Tibial artery (tissue), 4 donors: ENCODE results near the gene DNAJA3.
A peak's percentile ranks its signal among the peaks of the same experiment; 100 is the strongest.

Experiments
- DNase-seq, 2 donors: peaks; one replicate each; pipeline ENCODE4 v3.0.0-alpha.2; 2019
- H3K27ac ChIP-seq, 2 donors: fragments of 200-600 bp; sonication (generic) in 1 of 2; 1 replicate in 1 of 2; 2 replicates in 1 of 2; pipeline ENCODE4 v1.5.1; 2018 to 2019; ENCODE audit warnings: mild to moderate bottlenecking in 1 of 2
- H3K27me3 ChIP-seq, 2 donors: fragments of 200-600 bp; sonication (generic) in 1 of 2; one replicate each; pipeline versions ENCODE4 v1.5.1 to v1.6.0; 2016 to 2019
- H3K36me3 ChIP-seq, 3 donors: fragments of 200-600 bp; sonication (generic) in 2 of 3; one replicate each; pipeline ENCODE4 v1.5.1; 2016 to 2019; ENCODE audit warnings: mild to moderate bottlenecking in 2 of 3
- H3K4me1 ChIP-seq, 4 donors: fragments of 200-600 bp; sonication (generic) in 2 of 4; 1 replicate in 3 of 4; 2 replicates in 1 of 4; pipeline ENCODE4 v1.5.1; 2016 to 2019
- H3K4me3 ChIP-seq, 2 donors: fragments of 200-600 bp; sonication (generic) in 1 of 2; 1 replicate in 1 of 2; 2 replicates in 1 of 2; pipeline ENCODE4 v1.5.1; 2018 to 2019; ENCODE audit warnings: mild to moderate bottlenecking in 2 of 2
- H3K9me3 ChIP-seq, 3 donors: fragments of 200-600 bp; sonication (generic) in 1 of 3; one replicate each; pipeline ENCODE4 v1.5.1; 2016 to 2019
- CTCF ChIP-seq, 2 experiments: fragments of 200-600 bp in 1 of 2; fragments of 450-650 bp in 1 of 2; IDR thresholded peaks; one replicate each; pipeline ENCODE4 v1.5.1; 2017 to 2019; ENCODE audit warnings: antibody characterized with exemption in 2 of 2, mild to moderate bottlenecking in 1 of 2, moderate library complexity in 1 of 2
- intact Hi-C: fragments of 100-400 bp; cut with DNase I; formaldehyde crosslinking; loops from one replicate; pipeline ENCODE4 v1.15.0; 2023; ENCODE audit warnings: low total_unique reads

DNAJA3 gene

GRCh38 chr16:4382795-4383357, 42.8 kb upstream of the DNAJA3 start:
- Histone ChIP-seq H3K4me1 (peaks cover 16 to 100% (median 98%) of the 10 kb centered on the region in 4 donors), H3K27me3 (no peaks in the 10 kb centered on the region), H3K27ac (peak overlapping the region; percentile 90 to 93), H3K36me3 (peaks cover 19 to 50% (median 49%) of the 10 kb centered on the region in 3 donors), H3K9me3 (no peaks in the 10 kb centered on the region), H3K4me3 (no peak overlapping the region)
- no peak for TF ChIP-seq CTCF (IDR thresholded peaks at IDR 0.05)
- intact Hi-C loops, result no loop called here
- peak in 1 of 2 donors; percentile 80 for DNase-seq

GRCh38 chr16:4383591-4384444, 41.9 kb upstream of the DNAJA3 start:
- H3K4me1 ChIP-seq, result peaks cover 8 to 100% (median 98%) of the 10 kb centered on the region in 4 donors
- TF ChIP-seq CTCF (IDR thresholded peaks at IDR 0.05), result no peak
- H3K36me3 ChIP-seq, result peaks cover 19 to 45% (median 44%) of the 10 kb centered on the region in 3 donors
- H3K27ac ChIP-seq, result peak overlapping the region; percentile 90 to 93
- DNase-seq, result peak in 1 of 2 donors; percentile 74
- no peaks in the 10 kb centered on the region for H3K9me3 ChIP-seq
- no peaks in the 10 kb centered on the region for H3K27me3 ChIP-seq
- intact Hi-C loops, result no loop called here
- no peak overlapping the region for H3K4me3 ChIP-seq

GRCh38 chr16:4384509-4384942, 41.1 kb upstream of the DNAJA3 start:
- intact Hi-C loops, result no loop called here
- H3K27me3 ChIP-seq, result no peaks in the 10 kb centered on the region
- peak overlapping the region; percentile 90 to 93 for H3K27ac ChIP-seq
- no peak overlapping the region for H3K4me3 ChIP-seq
- no peaks in the 10 kb centered on the region for H3K9me3 ChIP-seq
- H3K36me3 ChIP-seq, result peaks cover 19 to 45% (median 44%) of the 10 kb centered on the region in 3 donors
- peak in 1 of 2 donors; percentile 83 for DNase-seq
- H3K4me1 ChIP-seq, result peaks cover 8 to 100% (median 98%) of the 10 kb centered on the region in 4 donors
- no peak for TF ChIP-seq CTCF (IDR thresholded peaks at IDR 0.05)

- TF ChIP-seq CTCF (IDR thresholded peaks at IDR 0.05), result no peak
Measured at GRCh38 chr16:4385066-4385788, 40.4 kb upstream of the DNAJA3 start.

GRCh38 chr16:4385789-4386450, 39.7 kb upstream of the DNAJA3 start:
- H3K36me3 ChIP-seq, result peaks cover 19 to 39% (median 37%) of the 10 kb centered on the region in 3 donors
- intact Hi-C loops, result no loop called here
- H3K27me3 ChIP-seq, result no peaks in the 10 kb centered on the region
- no peak overlapping the region for H3K4me3 ChIP-seq
- H3K27ac ChIP-seq, result peak overlapping the region; percentile 90 to 93
- peak in 1 of 2 donors; percentile 82 for DNase-seq
- peaks cover 8 to 99% (median 93%) of the 10 kb centered on the region in 4 donors for H3K4me1 ChIP-seq
- TF ChIP-seq CTCF (IDR thresholded peaks at IDR 0.05), result no peak
- H3K9me3 ChIP-seq, result no peaks in the 10 kb centered on the region

More at GRCh38 chr16:4385066-4385788, 40.4 kb upstream of the DNAJA3 start:
- Histone ChIP-seq H3K36me3 (peaks cover 19 to 45% (median 43%) of the 10 kb centered on the region in 3 donors), H3K27ac (peak overlapping the region; percentile 90 to 93), H3K27me3 (no peaks in the 10 kb centered on the region), H3K4me1 (peaks cover 8 to 100% (median 98%) of the 10 kb centered on the region in 4 donors), H3K9me3 (no peaks in the 10 kb centered on the region), H3K4me3 (no peak overlapping the region)
- intact Hi-C loops, result no loop called here
- peak in 1 of 2 donors; percentile 77 for DNase-seq
